GM21528 (cell line): ENCODE measurements around the gene NMB.
"Not testable (repeated sequence)": the region's sequence is repeated elsewhere in the genome, so short reads cannot be mapped to it uniquely, and the experiment has no call there.

Source experiments
- ATAC-seq: cut with Tn5 transposase; IDR thresholded peaks from one replicate; pipeline ENCODE4 v1.9.1; 2021; ENCODE audit warnings: mild to moderate bottlenecking, moderate library complexity; ENCODE audit not compliant: unreplicated experiment, low FRiP score

The NMB gene, protein sequence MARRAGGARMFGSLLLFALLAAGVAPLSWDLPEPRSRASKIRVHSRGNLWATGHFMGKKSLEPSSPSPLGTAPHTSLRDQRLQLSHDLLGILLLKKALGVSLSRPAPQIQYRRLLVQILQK

DNA sequence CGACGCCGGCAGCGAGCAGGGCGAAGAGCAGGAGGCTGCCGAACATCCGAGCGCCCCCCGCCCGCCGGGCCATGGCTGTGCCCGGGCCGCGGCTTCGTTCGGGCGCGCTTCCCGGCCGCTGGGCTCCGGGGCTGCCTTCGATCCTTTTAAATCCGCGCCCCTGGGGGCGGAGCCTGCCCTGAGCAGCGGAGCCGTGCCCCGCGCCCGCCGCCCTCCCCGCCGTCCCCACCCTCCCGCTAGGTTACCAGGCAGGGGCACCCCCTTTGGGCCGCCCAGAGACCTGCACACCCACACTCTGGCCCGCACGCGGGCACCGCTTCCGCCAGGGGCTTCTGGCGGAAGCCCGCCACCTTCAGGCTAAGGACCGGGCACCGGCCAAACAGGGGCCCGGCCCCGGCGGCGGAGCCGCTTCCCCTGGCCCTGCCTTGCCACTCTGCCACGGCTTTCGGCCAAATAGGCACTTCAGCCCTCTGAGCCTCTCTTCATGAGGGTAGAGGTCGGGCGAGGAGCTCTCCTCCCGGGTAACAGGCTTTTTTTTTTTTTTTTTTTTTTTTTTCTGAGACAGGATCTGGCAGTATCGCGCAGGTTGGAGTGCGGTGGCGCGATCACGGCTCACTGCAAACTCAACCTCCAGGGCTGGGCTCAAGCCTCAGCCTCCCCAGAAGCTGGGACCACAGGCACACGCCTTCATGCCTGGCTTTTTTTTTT, at the start of gene NMB:
Gene NMB (minus strand): TSS at position 120 of the 708 bp plus-strand sequence. CDS start 47 bp downstream, at position 73.
- ATAC-seq, result peak; percentile 61

DNA sequence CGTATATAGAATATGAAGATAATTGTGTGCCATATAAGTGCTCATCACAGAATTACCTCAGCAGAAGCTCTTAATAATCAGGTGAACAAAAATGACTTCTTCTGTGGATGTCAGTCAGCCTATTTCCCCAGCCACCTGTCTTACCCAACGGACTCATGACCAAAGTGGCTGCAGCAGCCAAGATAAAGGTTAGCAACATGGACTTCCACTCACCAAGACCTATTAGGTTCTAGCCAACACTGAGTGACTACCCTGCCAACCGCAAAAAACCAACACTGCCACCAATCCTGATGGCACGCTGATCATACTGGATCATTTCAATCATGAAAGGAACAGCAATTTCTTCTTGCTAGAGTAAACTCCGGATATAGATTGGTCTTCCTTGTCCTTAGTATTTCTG, 45.8 kb upstream of the NMB start:
- ATAC-seq, result no peak

DNA sequence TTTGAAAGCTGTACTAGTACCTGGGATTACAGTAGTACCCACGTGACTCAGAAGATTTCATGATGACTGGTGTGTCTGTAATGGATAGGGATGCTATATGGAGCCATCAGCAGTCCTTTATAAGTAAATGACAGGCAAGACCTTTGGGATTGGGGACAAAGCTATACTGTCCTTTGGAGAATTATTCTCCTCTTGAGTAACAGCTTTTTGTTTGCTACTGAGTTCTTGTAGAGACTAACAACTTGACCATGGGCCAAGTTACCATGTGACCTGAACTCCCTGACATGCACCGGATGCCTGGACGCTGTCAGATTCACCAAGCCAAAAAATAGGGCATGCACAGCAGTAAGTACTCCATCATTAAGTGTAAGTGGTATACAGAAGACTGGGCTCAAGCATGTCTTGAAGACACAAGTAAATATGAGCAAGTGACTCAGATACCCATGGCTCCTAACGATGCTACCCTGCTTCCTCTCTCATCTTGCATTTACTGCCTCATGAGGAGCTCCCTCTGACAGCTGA, 45.0 kb upstream of the NMB start:
- no peak for ATAC-seq

DNA sequence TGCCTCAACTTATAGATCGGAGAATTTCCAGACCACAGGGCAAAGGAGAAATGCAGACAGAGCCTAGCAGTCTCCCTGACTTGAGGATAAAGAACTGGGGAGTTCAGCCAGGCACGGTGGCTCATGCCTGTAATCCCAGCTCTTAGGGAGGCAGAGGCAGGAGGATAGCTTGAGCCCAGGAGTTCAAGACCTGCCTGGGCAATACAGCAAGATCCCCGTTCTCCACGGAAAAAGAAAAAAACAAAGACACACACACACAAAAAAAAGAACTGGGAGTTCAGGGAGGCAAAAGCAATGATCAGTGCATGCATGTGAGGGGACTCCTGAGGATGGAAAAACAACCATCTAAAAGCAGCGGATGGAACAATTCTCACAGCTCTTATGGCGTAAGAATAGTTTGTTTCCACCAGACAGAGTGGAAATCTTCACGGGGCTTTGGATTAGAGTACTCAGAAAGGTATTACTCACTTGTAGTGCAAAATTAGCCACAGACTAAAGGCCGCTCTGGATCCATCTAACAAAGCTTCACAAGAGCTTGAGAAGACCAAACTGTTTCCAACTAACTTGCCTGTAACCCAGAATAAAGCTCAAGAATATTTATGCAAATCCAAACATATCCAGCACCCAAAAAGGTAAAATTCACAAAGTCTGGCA, 41.7 kb upstream of the NMB start:
- no peak for ATAC-seq

DNA sequence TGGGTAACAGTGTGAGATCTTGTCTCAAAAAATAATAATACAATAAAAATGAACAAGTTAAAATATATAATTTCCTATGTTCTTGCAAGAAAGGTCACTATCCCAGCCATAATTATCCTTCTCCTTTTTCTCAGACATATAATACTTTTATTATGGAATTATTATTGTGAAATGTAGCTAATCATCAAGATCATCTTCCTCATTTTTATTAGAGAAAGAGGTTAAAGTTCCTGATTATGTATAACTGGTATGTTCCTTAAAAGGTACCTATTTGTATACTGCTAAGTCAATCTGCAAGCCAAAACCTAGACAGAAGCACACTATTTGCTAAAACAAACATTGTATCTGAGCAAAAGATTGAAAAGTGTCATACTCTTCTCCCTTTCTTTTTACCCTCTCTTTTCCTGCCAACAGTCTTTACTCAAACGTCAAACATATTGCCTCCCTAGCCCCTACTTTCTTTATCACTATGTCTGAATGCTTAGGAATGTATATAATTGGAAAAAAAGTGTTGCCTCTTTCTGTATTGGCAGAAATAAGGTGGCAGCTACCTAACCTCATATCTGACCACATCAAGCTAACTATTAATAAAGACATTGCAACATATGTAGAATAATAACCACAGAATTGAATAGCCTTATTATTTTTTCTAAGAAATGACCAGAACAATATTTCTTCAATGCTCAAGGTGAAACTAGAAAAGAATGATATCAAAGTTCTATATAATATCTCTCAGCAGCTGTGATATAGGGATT, 39.4 kb upstream of the NMB start:
- no peak for ATAC-seq

DNA sequence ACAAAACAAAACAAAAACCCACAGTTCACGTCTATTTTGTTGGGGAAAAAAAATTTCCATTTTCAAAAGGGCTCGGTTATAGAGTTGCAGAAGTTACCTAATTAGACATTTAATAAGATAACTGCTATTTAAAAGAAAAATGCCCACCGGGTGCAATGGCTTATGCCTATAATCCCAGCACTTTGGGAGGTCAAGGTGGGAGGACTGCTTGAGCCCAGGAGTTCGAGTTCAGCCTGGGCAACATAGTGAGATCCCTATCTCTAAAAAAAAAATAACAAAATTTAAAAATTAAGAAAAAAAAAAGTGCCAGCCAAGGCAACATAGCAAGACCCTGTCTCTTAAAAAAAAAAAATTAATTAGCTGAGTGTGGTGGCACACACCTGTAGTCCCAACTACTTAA, 38.8 kb upstream of the NMB start:
- no peak for ATAC-seq

DNA sequence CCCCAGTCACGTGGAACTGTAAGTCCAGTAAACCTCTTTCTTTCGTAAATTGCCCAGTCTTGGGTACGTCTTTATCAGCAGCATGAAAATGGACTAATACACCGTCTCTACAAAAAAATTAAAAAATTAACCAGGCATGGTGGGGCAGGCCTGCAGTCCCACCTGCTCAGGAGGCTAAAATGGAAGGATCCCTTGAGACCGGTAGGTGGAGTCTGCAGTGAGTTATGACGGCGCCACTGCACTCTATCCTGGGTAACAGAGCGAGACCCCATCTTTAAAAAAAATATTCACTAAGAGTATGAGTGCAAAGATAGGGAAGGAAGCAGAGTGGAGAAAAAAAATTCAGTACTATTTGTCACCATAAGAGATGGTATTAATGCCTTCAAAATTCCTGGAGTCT, 32.3 kb upstream of the NMB start:
- ATAC-seq, result no peak

DNA sequence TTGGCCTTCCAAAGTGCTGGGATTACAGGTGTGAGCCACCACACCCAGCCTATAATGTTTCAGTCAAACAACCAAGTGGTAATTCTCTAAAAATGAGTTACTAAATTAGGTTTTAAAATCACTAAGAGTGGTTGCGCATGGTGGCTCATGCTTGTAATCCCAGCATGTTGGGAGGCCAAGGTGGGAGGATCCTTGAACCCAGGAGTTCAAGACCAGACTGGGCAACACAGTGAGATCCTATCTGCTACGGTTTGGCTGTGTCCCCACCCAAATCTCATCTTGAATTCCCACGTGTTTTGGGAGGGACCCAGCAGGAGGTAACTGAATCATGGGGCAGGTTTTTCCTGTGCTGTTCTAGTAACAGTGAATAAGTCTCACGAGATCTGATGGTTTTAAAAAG, 31.9 kb upstream of the NMB start:
- no peak for ATAC-seq

DNA sequence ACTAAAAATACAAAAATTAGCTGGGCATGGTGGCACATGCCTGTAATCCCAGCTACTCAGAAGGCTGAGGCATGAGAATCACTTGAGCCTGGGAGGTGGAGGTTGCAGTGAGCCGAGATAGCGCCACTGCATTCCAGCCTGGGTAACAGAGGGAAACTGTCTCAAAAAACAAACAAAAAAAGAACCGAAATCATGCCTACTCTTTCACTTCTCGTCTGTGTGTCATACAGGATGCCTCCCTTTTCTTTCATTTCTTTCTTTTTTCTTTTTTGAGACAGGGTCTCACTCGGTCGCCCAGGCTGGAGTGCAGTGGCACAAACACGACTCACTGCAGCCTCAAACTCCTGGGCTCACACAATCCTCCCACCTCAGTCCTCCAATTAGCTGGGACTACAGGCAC, 28.4 kb upstream of the NMB start:
- ATAC-seq, result not testable (repeated sequence)

DNA sequence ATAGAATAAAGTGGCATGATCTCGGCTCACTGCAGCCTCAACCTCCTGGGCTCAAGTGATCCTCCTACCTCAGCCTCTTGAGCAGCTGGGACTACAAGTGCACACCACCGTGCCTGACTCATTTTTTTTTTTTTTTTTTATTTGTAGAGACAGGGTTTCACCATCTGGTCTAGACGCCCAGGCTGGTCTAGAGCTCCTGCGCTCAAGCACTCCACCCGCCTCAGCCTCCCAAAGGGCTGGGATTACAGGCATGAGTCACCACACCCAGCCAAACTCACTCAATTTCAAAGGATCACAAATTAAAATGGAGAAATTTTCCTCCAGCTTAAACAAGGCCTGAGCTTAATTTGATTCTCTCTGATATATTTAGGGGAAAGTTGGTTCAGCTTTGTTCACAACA, 27.3 kb upstream of the NMB start:
- no peak for ATAC-seq

DNA sequence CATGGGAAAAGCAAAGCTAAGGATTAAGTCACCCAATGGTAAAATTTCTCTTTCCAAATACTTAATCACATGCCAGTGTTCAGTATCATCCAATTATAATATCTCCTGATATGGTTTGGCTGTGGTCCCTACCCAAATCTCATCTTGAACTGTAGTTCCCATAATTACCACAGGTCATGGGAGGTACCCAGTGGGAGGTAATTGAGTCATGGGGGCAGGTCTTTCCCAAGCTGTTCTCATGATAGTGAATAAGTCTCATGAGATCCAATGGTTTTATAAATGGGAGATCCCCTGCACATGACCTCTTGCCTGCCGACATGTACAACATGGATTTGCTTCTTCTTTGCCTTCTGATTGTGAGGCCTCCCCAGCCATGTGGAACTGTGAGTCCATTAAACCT, 26.1 kb upstream of the NMB start:
- no peak for ATAC-seq

DNA sequence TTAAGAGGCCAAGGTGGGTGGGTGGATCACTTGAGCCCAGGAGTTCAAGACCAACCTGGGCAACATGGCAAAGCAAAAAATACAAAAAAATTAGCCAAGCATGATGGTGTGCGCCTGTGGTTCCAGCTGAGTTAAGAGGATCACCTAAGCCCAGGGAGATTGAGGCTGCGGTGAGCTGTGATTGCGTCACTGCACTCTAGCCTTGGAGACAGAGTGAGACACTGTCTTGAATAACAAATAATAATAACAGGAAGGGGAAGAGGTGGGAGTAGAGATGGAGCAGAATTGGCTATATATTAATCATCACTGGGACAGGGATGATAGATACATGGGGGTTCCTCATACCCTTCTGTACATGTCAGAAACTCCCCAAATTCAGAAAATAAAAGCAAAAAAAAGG, 23.8 kb upstream of the NMB start:
- ATAC-seq, result no peak

DNA sequence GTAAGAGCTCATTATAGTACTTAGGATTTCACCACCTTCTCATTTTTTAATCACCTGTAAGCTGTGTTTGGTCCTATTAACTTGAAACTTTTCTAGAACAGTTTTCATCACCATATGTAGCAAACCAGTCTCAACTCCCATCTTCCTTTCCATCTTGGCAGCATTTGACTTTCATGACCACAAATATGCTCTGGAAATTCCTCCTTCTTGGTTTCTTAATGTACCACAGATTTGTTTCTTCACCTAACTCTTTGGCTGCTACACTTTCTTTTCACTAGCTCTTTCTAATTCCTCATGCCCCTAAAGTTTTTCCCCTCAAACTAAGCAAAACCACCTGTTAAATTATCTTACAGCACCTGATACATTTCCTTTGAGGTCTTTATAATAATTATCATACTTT, 13.2 kb upstream of the NMB start:
- ATAC-seq, result no peak

DNA sequence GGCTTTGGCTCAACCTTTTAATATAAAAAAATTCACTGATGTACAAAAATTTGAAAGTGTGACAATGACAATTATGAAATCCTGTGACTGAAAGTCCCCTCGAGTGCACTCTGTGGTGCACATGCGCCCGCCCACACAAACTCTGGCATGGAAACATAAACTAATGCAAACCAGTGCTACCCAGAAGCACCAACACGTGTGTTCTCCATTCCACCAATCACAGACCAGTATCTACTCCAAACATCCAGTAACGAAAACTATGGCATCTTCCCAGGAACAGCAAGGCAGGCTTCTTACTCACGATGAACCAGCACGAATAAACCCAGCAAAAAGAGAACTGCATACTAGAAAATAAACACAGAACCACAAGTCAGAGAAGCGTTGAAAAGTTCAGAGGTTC, 11.7 kb upstream of the NMB start:
- no peak for ATAC-seq

DNA sequence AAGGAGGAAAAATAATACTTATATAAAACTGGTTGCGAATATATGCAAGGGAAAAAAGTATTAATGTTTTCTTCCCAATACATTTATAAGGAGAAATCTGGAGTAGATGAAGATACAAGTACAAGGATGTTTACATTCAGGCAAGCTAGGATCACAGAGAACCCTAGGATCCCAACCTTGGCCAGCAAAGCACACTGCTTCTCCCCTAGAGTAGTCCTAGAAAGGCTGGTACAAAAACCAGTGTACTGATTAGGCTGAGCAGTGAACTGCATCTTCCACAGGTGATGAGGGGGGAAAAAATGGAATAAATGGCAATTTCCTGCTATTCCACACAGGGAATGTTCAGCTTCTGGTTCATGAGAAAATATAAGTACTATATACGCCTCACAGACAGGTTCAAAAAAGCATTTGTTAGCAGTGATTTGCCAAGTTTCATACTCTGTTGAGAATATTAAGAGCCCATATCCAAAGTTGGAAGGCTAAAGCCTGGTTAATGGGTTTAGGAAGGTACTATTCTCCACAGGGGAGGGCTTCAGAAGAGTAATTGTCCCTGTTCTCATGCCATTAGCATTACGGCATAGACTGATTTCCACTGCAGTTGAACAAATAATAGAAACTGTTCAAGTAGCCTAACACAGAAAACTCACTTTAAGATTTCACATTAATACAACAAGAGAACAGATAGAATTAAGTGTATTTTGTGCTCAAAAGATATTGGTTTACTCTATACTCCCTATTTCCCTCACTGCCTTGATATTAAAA, 10.4 kb upstream of the NMB start:
- no peak for ATAC-seq

DNA sequence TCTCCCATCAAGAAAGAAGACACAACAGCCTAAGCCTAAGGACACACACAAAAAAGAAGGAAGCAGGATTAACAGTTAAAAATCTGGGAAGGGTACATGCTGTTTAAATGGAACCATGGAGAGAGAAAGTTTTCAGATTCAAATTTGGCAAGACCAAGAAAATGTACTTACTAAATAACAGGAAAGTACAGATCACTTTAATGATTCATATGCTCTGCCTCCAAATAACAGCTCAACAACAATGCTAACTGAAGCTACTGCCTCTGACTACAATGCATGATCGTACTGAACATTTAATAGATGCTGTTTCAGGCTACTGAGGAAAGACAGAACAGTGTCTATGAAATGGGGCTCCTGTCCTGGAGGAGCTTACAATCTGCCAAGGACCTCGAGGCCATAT, 8.4 kb upstream of the NMB start:
- ATAC-seq, result no peak

DNA sequence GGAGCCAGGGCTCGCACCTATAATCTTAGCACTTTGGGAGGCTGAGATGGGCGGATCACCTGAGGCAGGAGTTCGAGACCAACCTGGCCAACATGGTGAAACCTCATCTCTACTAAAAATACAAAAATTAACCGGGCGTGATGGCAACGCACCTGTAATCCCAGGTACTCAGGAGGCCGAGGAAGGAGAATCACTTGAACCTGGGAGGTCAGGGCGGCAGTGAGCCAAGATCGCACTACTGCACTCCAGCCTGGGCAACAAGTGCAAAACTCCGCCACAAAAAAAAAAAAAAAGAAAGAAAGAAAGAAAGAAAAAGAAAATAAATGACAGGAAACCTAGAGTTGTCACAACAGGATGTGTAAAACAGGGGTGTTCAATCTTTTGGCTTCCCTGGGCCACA, 3.0 kb upstream of the NMB start:
- ATAC-seq, result no peak

DNA sequence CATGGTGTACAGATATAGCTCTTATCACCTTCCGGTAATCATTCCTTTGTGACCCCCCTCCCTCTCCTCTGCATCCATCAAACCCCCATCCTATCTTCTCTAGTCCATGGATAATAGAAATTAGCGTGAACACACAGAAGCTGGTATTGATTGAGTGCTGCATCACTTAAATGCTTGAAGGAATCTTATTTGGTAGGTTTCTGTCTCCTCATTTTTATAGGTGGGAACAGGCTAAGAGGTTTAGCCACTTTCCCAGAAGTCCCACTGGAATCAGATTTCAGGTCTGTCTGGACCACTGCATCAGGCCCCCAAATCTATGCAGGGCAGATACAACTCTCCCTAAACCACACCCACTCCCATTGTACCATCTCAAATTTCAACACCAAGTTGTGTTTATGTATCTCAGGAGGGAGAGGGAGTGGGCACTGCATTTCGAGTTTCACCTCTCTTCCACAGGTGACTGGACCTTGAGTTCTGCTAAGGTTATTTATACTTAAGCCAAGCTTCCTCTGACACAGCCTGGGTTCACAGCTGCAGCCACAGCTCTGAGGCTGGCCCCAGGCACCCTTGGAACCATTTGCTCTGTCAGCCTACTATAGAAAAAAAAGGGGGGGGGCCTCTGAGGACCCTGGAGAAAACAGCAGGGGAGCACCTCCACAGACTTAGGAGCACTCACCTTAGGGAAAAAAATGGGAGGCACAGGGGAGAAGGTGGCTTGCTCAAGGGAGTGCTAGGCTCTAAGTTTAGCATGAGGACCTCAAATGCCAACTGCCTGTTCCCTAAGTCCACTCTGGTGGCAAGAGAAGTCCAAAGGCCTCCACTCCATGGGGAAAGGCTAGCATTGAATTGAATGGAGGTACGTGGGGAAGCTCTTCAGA, 2.1 kb upstream of the NMB start:
- no peak for ATAC-seq

DNA sequence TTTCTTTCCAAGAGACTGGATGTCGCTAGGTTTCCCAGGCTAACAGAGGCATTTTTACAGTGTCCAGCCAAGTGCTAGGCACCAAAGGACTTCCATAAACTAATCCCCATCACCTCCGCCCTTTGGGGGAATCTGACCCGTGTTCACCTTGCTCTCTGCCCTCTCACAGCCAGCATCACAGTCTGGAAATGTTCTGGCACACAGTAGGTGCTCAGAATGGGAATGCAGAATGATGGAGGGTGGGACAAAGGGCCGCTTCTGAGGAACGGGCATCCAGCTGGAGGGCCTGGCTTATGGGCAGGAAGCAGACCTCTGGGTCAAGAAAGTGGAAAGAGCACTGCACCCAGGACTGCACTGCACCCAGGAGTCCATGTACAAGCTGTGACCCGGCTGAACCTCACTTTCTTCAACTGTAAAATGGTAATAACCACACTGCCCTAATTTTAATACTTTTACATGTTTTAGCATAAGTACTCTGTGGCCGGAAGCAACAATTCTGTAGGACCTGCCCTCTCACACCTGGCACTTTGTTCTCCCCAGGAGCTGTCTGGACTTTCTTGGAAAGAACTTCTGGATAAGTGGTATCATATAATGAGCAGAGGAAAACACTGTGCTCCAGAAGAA, 901 bp upstream of the NMB start:
- no peak for ATAC-seq
